Panc1 (cell line): ENCODE measurements around the gene NCKAP5.

Experiments
- CTCF ChIP-seq: fragments of 450-650 bp; IDR thresholded peaks from 2 replicates; pipeline ENCODE4 v1.5.1; 2017; ENCODE audit warnings: mild to moderate bottlenecking
- POLR2AphosphoS5 ChIP-seq: IDR thresholded peaks from 2 replicates; pipeline ENCODE4 v1.6.1; 2012; ENCODE audit warnings: mild to moderate bottlenecking, low read depth, low read length, moderate library complexity

- TF ChIP-seq CTCF = no peak
- no peak for TF ChIP-seq POLR2AphosphoS5
Measured at GRCh38 chr2:132884292-132884691, 684.0 kb downstream of the NCKAP5 start.
